ENCODE results near the gene AGAP3.

AGAP3 gene

DNA sequence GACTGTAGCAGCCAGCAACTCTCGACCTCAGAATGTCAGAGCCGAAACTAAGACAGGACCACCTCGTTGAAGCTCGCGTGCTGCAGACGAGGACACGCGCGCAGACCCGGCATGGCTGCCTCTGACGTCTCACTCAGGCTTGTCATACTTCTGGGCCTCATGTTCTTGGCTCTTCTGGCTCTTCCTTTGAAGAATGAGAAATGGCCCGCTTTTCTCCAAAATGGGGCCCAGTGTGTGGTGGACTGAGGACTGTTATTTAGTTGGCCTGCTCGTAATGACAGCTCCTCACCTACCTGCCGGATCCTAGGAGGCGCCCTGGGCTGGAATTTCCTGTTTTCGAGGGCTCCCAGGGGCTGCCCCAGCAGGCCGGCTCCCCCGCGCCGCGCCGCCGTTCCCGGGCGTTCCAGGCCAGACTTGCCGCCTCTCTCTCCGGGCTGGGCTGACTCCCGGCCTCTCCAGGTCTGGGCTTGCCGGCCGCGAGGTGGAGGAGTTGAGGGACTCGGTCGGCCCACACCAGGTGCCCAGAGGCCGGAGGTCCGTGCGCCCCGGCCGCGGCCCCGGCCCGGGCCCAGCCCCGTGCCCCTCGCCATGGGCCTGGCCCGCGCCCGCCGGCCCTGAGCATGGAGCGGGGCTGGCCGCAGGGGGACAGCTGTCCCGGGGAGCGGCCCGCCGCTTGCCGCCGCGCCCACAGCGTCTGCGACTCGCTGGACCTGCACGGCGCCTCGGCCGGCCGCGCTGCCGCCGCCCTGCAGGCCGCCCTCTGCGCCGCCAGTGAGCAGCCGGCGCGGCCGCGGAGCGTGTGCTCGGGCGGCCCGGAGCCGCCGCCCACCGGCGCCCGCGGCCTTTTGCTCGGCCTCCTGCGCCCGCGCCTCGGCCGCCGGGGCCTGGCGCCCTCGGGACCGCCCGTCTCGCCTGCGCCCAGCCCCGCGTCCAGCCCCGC, 28.1 kb downstream of the AGAP3 start:
- Histone ChIP-seq H2AFZ (ENCODE audit: low read depth, low read length) (no peak overlapping the region), H3K27ac (ENCODE audit: low read length) (no peak overlapping the region), H4K20me1 (ENCODE audit: insufficient read depth, low read length) (peaks cover 21% of the 10 kb centered on the region), H3K79me2 (ENCODE audit: insufficient read depth, low read length) (peaks cover 18% of the 10 kb centered on the region), H3K4me2 (ENCODE audit: insufficient read depth, low read length) (no peak overlapping the region), H3K9me3 (ENCODE audit: insufficient read depth, low read length, severe bottlenecking) (no peaks in the 10 kb centered on the region), H3K27me3 (ENCODE audit: insufficient read depth, low read length, poor library complexity) (no peaks in the 10 kb centered on the region), H3K9ac (ENCODE audit: low read depth, low read length) (no peak overlapping the region), H3K4me3 (ENCODE audit: low read depth in 1 of 2, low read length in 2 of 2) (peak overlapping the region in 1 of 2 experiments; percentile 29; a peak in 1 of 4 replicates), H3K36me3 (ENCODE audit: insufficient read depth, low read length) (no peaks in the 10 kb centered on the region; the same call in 1 of the 2 replicates), H3K4me1 (ENCODE audit: insufficient read depth, low read length) (peaks cover 35% of the 10 kb centered on the region)
- TF ChIP-seq EZH2 (IDR thresholded peaks at IDR 0.05; ENCODE audit: borderline replicate concordance, low read depth, low read length, severe bottlenecking) (no peak), CTCF (IDR thresholded peaks at IDR 0.05; ENCODE audit: borderline replicate concordance, extremely low read depth, low read length, poor library complexity, severe bottlenecking) (no peak)
- no peak for ATAC-seq (ENCODE audit: insufficient read depth, low read depth)
- DNase-seq: no peak

DNA sequence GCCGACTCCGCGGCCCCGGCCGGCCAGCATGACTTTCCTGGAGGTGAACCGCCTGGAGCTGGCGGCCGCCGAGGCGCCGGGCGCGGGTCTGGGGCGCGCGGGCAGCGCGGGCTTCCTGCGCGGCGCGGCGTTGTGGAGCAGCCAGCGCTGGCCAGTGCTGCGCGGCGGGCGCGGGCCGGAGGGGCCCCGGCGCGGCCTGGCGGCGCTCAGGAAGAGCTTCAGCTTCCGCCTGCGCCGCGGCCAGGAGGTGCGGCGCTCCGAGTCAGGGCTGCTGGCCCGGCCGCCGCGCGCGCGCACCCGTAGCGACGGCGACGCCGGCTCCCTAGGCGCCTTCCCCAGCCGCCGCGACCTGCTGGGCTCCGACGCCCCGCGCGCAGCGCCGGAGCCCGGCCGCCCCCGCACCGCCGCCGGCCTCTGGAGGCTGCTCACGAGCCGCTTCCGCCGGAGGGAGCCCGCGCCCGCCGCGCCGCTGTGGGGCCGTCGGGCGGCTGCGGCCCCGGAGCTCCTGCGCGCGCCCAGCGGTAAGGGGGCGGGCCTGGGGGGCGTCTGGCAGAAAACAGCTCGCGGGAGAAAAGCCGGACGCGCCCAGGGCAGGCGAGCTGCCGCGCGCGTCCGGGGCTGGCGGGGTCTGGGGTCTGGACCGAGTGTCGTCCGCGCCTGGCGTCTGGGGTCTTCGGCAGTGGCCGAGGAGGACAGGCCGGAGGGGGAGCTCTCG, 29.0 kb downstream of the AGAP3 start:
- H3K27me3 ChIP-seq (ENCODE audit: insufficient read depth, low read length, poor library complexity): no peaks in the 10 kb centered on the region
- H3K4me1 ChIP-seq (ENCODE audit: insufficient read depth, low read length): peaks cover 35% of the 10 kb centered on the region
- TF ChIP-seq EZH2 (IDR thresholded peaks at IDR 0.05; ENCODE audit: borderline replicate concordance, low read depth, low read length, severe bottlenecking) (no peak), CTCF (IDR thresholded peaks at IDR 0.05; ENCODE audit: borderline replicate concordance, extremely low read depth, low read length, poor library complexity, severe bottlenecking) (no peak)
- no peak overlapping the region for H2AFZ ChIP-seq (ENCODE audit: low read depth, low read length)
- H3K9ac ChIP-seq (ENCODE audit: low read depth, low read length): no peak overlapping the region; the same call in 1 of the 2 replicates
- peaks cover 18% of the 10 kb centered on the region for H3K79me2 ChIP-seq (ENCODE audit: insufficient read depth, low read length)
- peak overlapping the region in 1 of 2 experiments; percentile 29; a peak in 1 of 4 replicates for H3K4me3 ChIP-seq (ENCODE audit: low read depth in 1 of 2, low read length in 2 of 2)
- DNase-seq (peak; percentile 22), ATAC-seq (ENCODE audit: insufficient read depth, low read depth) (0 out of 3 replicates have a peak, but pooled peaks have one; percentile 4)
- peaks cover 16% of the 10 kb centered on the region for H4K20me1 ChIP-seq (ENCODE audit: insufficient read depth, low read length)
- H3K4me2 ChIP-seq (ENCODE audit: insufficient read depth, low read length): peak overlapping the region; percentile 88; the same call in 1 of the 2 replicates
- no peak overlapping the region for H3K27ac ChIP-seq (ENCODE audit: low read length)
- no peaks in the 10 kb centered on the region for H3K9me3 ChIP-seq (ENCODE audit: insufficient read depth, low read length, severe bottlenecking)
- peaks cover 3% of the 10 kb centered on the region; the same call in 1 of the 2 replicates for H3K36me3 ChIP-seq (ENCODE audit: insufficient read depth, low read length)

DNA sequence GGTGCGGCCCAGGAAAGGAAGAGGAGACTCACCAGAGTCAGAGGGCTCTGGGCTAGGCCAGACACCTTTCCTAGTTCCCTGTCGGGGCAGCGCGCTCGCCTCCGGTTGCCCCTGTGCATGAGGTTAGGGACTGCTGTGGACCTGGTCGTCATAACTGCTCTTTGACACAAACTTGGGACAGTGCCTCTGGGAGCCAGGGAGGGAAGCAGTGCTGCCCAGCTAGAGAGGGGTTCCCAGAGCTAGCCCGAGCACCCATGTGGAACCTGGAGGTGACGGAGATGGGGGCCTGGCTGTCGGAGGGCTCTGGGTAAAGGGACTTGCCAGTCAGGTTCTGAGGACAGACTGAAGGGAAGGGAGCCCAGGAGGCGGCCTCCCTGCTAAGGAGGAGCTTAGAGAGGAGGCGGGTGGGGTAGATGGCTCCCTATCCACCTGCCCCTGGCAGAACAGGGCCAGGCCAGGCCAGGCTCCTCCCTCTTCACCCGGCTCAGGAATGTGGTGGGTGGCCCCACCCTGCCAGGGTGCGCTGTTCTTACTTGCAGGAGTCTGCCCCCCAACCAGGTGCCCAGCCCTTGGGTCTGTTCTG, 29.7 kb downstream of the AGAP3 start:
- Histone ChIP-seq H3K27me3 (ENCODE audit: insufficient read depth, low read length, poor library complexity) (no peaks in the 10 kb centered on the region), H3K4me3 (ENCODE audit: low read depth in 1 of 2, low read length in 2 of 2) (peak overlapping the region in 1 of 2 experiments; percentile 75; a peak in 1 of 4 replicates), H3K79me2 (ENCODE audit: insufficient read depth, low read length) (peaks cover 18% of the 10 kb centered on the region), H3K36me3 (ENCODE audit: insufficient read depth, low read length) (peaks cover 8% of the 10 kb centered on the region; the same call in 1 of the 2 replicates), H3K9ac (ENCODE audit: low read depth, low read length) (peak overlapping the region; percentile 61; the same call in 1 of the 2 replicates), H2AFZ (ENCODE audit: low read depth, low read length) (no peak overlapping the region), H4K20me1 (ENCODE audit: insufficient read depth, low read length) (peaks cover 9% of the 10 kb centered on the region), H3K4me2 (ENCODE audit: insufficient read depth, low read length) (peak overlapping the region; percentile 88), H3K4me1 (ENCODE audit: insufficient read depth, low read length) (peaks cover 35% of the 10 kb centered on the region), H3K9me3 (ENCODE audit: insufficient read depth, low read length, severe bottlenecking) (no peaks in the 10 kb centered on the region), H3K27ac (ENCODE audit: low read length) (no peak overlapping the region)
- ATAC-seq (ENCODE audit: insufficient read depth, low read depth) (no peak), DNase-seq (no peak)
- TF ChIP-seq CTCF (IDR thresholded peaks at IDR 0.05; ENCODE audit: borderline replicate concordance, extremely low read depth, low read length, poor library complexity, severe bottlenecking) (no peak), EZH2 (IDR thresholded peaks at IDR 0.05; ENCODE audit: borderline replicate concordance, low read depth, low read length, severe bottlenecking) (no peak)

Data from DND-41 (cell line).